Spleen (tissue), 7 donors: Measurements from ENCODE around the gene SLC25A15.

ENCODE experiments used
- CTCF ChIP-seq, 11 experiments: fragments of 200-600 bp in 7 of 11; fragments of 450-650 bp in 4 of 11; sonication (generic) in 4 of 11; IDR thresholded peaks in 8 of 11; conservative IDR thresholded peaks in 3 of 11; 1 replicate in 7 of 11; 2 replicates in 4 of 11; pipeline versions ENCODE4 v1.4.0 to v1.8.0; 2016 to 2021; ENCODE audit warnings: antibody characterized with exemption in 11 of 11, inconsistent platforms in 4 of 11, mild to moderate bottlenecking in 1 of 11
- POLR2AphosphoS5 ChIP-seq, 3 donors: sonication (generic); formaldehyde crosslinking; IDR thresholded peaks; one replicate each; pipeline ENCODE4 v1.5.1; 2017; ENCODE audit warnings: antibody characterized with exemption in 3 of 3
- donor health status: DM: no; HTN: no; CAD: no; lungs with moderate emphysema.
- donor health status: DM: no; HTN: no; CAD: no.
- donor health status: DM: no; HTN: no; CAD: no.

DNA sequence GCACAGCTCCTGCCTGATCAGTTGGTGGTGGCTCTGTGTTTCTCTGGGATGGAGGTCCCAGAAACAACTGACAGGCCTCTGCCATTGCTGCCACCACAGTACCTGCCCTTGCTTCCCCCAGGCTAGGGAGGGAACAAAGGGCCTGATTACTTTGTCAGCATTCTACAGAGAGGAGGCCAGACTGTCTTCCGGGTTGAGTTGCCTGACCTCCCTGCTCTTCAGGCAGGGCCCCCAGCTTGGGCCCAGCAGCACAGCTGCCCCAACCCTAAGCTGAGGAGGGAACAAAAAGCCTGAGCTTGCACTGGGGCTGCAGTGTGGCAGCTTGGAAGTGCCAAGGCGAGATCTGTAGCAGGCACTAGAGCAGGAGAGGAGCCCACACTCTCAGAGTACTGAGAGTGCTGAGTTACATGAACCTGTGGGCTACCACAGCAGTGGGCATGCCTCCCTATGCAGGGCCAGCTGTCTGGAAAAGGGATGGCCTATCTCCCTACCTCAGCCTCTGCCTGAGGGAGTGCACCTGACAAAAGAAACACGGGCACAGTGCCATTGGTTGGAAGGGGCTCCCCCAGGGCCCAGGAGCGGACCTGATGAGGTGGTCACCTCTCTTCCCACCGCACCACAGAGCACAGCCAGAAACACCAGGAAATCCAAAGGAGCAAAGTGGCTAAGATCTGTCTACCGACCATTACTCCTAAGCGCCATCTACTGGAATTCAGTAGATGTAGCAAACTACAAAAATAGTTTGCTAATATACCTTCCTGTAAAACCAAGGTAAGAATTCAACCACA, 24.4 kb downstream of the SLC25A15 start:
- TF ChIP-seq POLR2AphosphoS5 (IDR thresholded peaks at IDR 0.05) (no peak), CTCF (IDR thresholded peaks at IDR 0.05 in 8 of 11, conservative IDR thresholded peaks at IDR 0.05 in 3 of 11) (peak in 8 of 11 experiments; percentile 14 to 56 (median 42))
